Erythroblast (primary cell): ENCODE data around the gene PDCD5.

ENCODE experiments used
- DNase-seq, 2 experiments: peaks; one replicate each; lab custom pipeline; 2025; lab: John Stamatoyannopoulos, UW
- GATA1 ChIP-seq: IDR thresholded peaks from 2 replicates; pipeline ENCODE4 v1.6.1; 2011; ENCODE audit warnings: low read depth, mild to moderate bottlenecking, control low read depth, low read length, moderate library complexity
- POLR2A ChIP-seq: IDR thresholded peaks from 2 replicates; pipeline ENCODE4 v1.6.1; 2011; ENCODE audit warnings: mild to moderate bottlenecking, low read length

The PDCD5 gene

GRCh38 chr19:32599258-32599657 is 18.3 kb downstream of the PDCD5 start:
- no peak for TF ChIP-seq POLR2A
- TF ChIP-seq GATA1, result no peak
- no peak for DNase-seq

- DNase-seq, result peak; percentile 80 to 87
- TF ChIP-seq POLR2A (no peak), GATA1 (no peak)
Measured at GRCh38 chr19:32599736-32600157, 18.8 kb downstream of the PDCD5 start.

- TF ChIP-seq GATA1, result no peak
- TF ChIP-seq POLR2A, result no peak
- DNase-seq, result no peak
Measured at GRCh38 chr19:32603961-32604360, 23.0 kb downstream of the PDCD5 start.

- TF ChIP-seq GATA1 (no peak), POLR2A (no peak)
- DNase-seq, result no peak
Measured at GRCh38 chr19:32605544-32605943, 24.6 kb downstream of the PDCD5 start.

- DNase-seq, result no peak
Measured at GRCh38 chr19:32606289-32606688, 25.3 kb downstream of the PDCD5 start.

GRCh38 chr19:32607479-32607878 is 26.5 kb downstream of the PDCD5 start:
- DNase-seq, result no peak
- TF ChIP-seq GATA1 (no peak), POLR2A (no peak)

More at GRCh38 chr19:32606289-32606688, 25.3 kb downstream of the PDCD5 start:
- TF ChIP-seq GATA1 (no peak), POLR2A (no peak)

GRCh38 chr19:32611161-32611560 is 30.2 kb downstream of the PDCD5 start:
- TF ChIP-seq POLR2A, result no peak
- no peak for DNase-seq

- TF ChIP-seq GATA1 (no peak), POLR2A (no peak)
- no peak for DNase-seq
Measured at GRCh38 chr19:32613008-32613407, 32.0 kb downstream of the PDCD5 start.

GRCh38 chr19:32614916-32615315 is 33.9 kb downstream of the PDCD5 start:
- TF ChIP-seq GATA1 (no peak), POLR2A (no peak)
- no peak for DNase-seq

- TF ChIP-seq POLR2A, result no peak
- no peak for TF ChIP-seq GATA1
Measured at GRCh38 chr19:32615569-32615968, 34.6 kb downstream of the PDCD5 start.

GRCh38 chr19:32619051-32619685 is 38.2 kb downstream of the PDCD5 start:
- TF ChIP-seq POLR2A (no peak), GATA1 (no peak)
- DNase-seq, result no peak

More at GRCh38 chr19:32615569-32615968, 34.6 kb downstream of the PDCD5 start:
- no peak for DNase-seq

GRCh38 chr19:32622002-32622401 is 41.0 kb downstream of the PDCD5 start:
- no peak for TF ChIP-seq GATA1
- TF ChIP-seq POLR2A, result no peak
- DNase-seq, result no peak

GRCh38 chr19:32624410-32624809 is 43.4 kb downstream of the PDCD5 start:
- TF ChIP-seq GATA1, result no peak
- no peak for TF ChIP-seq POLR2A
- no peak for DNase-seq

- no peak for TF ChIP-seq POLR2A
- TF ChIP-seq GATA1, result no peak
- no peak for DNase-seq
Measured at GRCh38 chr19:32626969-32627368, 46.0 kb downstream of the PDCD5 start.

GRCh38 chr19:32627714-32628270 is 46.8 kb downstream of the PDCD5 start:
- DNase-seq, result peak; percentile 70 to 79
- no peak for TF ChIP-seq GATA1
- no peak for TF ChIP-seq POLR2A

GRCh38 chr19:32630338-32630737 is 49.3 kb downstream of the PDCD5 start:
- no peak for DNase-seq
- TF ChIP-seq POLR2A (no peak), GATA1 (no peak)
